Measurements from ENCODE around the gene DMD. TPM values are rescaled to one million over a fixed set of nuclear protein-coding genes. Genes with fewer than 3 reads are reported as not detected.

Gene DMD
- total RNA-seq, 1 experiment from 2014 or later, result 19.3 TPM

DNA sequence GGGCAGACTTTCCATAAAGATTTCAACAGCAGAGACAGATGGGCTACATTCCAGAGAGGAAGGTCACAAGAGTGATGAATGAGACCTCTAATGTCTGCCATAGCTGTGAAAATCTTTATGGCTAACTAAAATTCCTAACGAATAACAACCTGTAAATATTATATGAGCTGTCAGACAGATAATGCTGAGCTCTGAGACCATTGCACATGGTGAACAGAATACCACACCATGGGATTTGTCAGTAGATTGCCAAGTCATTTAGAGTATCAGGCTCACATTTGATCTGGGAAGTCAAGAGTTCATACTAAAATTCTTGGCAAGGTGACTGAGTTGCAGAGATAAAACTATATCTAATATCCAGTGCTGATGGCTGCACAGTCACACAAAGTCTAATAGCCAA is 1880.3 kb downstream of the DMD start:
- Mint-ChIP-seq H3K4me1 (ENCODE audit: insufficient read depth, unreplicated experiment) (peaks cover 7% of the 10 kb centered on the region), H3K27me3 (ENCODE audit: insufficient read depth, unreplicated experiment) (peaks cover 46% of the 10 kb centered on the region), H3K27ac (ENCODE audit: low read depth, unreplicated experiment) (no peak overlapping the region), H3K4me3 (ENCODE audit: unreplicated experiment) (no peak overlapping the region), H3K36me3 (ENCODE audit: insufficient read depth, unreplicated experiment) (no peaks in the 10 kb centered on the region), H3K9me3 (ENCODE audit: unreplicated experiment) (no peaks in the 10 kb centered on the region)
- ChIA-PET CTCF (interaction anchor here (1.2 kb wide), 1 partner anchor 117 kb away, joined by 5 read pairs; no protein-coding TSS in a partner anchor), POLR2A (interaction anchor here (0.5 kb wide), 1 partner anchor 53 kb away, joined by 3 read pairs; no protein-coding TSS in a partner anchor)
- DNase-seq (ENCODE audit: unreplicated experiment), result no peak
- BruUV-seq (replicated peaks), result no TSS peak
- TF ChIP-seq, protein P1, sequence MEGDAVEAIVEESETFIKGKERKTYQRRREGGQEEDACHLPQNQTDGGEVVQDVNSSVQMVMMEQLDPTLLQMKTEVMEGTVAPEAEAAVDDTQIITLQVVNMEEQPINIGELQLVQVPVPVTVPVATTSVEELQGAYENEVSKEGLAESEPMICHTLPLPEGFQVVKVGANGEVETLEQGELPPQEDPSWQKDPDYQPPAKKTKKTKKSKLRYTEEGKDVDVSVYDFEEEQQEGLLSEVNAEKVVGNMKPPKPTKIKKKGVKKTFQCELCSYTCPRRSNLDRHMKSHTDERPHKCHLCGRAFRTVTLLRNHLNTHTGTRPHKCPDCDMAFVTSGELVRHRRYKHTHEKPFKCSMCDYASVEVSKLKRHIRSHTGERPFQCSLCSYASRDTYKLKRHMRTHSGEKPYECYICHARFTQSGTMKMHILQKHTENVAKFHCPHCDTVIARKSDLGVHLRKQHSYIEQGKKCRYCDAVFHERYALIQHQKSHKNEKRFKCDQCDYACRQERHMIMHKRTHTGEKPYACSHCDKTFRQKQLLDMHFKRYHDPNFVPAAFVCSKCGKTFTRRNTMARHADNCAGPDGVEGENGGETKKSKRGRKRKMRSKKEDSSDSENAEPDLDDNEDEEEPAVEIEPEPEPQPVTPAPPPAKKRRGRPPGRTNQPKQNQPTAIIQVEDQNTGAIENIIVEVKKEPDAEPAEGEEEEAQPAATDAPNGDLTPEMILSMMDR (IDR thresholded peaks at IDR 0.05; ENCODE audit: unreplicated experiment), result no peak
- intact Hi-C loops (cut with micrococcal nuclease), result no loop called here

DNA sequence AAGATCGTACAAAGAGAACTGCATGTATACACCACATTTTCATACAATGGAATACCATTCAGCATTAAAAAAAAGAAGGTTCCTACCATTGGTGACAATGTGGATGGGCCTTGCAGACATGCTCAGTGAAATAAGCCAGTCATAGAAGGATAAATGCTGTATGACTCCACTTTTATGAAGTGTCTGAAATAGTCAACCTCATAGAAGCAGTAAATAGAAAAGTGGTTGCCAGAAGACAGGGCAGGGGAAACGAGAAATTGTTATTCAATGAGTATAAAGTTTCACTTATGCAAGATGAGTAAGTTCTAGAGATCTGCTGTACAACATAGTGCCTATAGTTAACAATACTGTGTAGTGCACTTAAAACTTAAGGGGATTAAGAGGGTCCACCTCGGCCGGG is 1882.1 kb downstream of the DMD start:
- no peaks in the 10 kb centered on the region for H3K9me3 Mint-ChIP-seq (ENCODE audit: unreplicated experiment)
- ChIA-PET CTCF (interaction anchor here (1.0 kb wide), 1 partner anchor 402 kb away, joined by 3 read pairs; no protein-coding TSS in a partner anchor), POLR2A (no interaction called here)
- no peak overlapping the region for H3K4me3 Mint-ChIP-seq (ENCODE audit: unreplicated experiment)
- intact Hi-C loops (cut with micrococcal nuclease), result no loop called here
- H3K4me1 Mint-ChIP-seq (ENCODE audit: insufficient read depth, unreplicated experiment), result peaks cover 7% of the 10 kb centered on the region
- H3K27me3 Mint-ChIP-seq (ENCODE audit: insufficient read depth, unreplicated experiment), result peaks cover 49% of the 10 kb centered on the region
- no TSS peak for BruUV-seq (replicated peaks)
- H3K36me3 Mint-ChIP-seq (ENCODE audit: insufficient read depth, unreplicated experiment), result no peaks in the 10 kb centered on the region
- TF ChIP-seq, protein P1 (IDR thresholded peaks at IDR 0.05; ENCODE audit: unreplicated experiment), result no peak
- DNase-seq (ENCODE audit: unreplicated experiment), result no peak
- no peak overlapping the region for H3K27ac Mint-ChIP-seq (ENCODE audit: low read depth, unreplicated experiment)

DNA sequence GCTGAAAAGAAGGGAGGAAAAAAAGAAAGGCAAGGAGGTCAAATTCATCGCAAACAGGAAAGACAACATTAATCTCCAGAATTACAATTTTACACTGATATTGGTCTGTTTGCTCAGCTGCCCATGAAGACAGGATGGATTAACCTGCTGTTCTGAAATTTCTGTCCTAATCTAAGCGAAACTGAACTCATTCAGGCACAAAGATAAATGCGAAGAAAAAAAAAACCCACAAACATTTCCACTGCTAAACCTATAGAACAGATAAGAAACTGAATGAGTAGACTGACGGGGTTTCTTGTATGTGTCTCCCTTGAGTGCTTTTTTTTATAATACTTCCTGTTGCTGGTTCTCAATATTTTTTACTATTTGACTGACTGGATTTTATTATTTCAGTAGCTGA is 1887.7 kb downstream of the DMD start:
- no peak overlapping the region for H3K4me3 Mint-ChIP-seq (ENCODE audit: unreplicated experiment)
- ChIA-PET POLR2A (interaction anchor here (0.7 kb wide), 1 partner anchor 10 kb away, joined by 3 read pairs; no protein-coding TSS in a partner anchor), CTCF (interaction anchor here (0.6 kb wide), 1 partner anchor 730 kb away, joined by 4 read pairs; no protein-coding TSS in a partner anchor)
- H3K36me3 Mint-ChIP-seq (ENCODE audit: insufficient read depth, unreplicated experiment), result no peaks in the 10 kb centered on the region
- TF ChIP-seq, protein P1 (IDR thresholded peaks at IDR 0.05; ENCODE audit: unreplicated experiment), result no peak
- H3K27ac Mint-ChIP-seq (ENCODE audit: low read depth, unreplicated experiment), result no peak overlapping the region
- no TSS peak for BruUV-seq (replicated peaks)
- H3K4me1 Mint-ChIP-seq (ENCODE audit: insufficient read depth, unreplicated experiment), result no peaks in the 10 kb centered on the region
- H3K27me3 Mint-ChIP-seq (ENCODE audit: insufficient read depth, unreplicated experiment), result peaks cover 56% of the 10 kb centered on the region
- no peak for DNase-seq (ENCODE audit: unreplicated experiment)
- intact Hi-C loops (cut with micrococcal nuclease), result no loop called here
- no peaks in the 10 kb centered on the region for H3K9me3 Mint-ChIP-seq (ENCODE audit: unreplicated experiment)

DNA sequence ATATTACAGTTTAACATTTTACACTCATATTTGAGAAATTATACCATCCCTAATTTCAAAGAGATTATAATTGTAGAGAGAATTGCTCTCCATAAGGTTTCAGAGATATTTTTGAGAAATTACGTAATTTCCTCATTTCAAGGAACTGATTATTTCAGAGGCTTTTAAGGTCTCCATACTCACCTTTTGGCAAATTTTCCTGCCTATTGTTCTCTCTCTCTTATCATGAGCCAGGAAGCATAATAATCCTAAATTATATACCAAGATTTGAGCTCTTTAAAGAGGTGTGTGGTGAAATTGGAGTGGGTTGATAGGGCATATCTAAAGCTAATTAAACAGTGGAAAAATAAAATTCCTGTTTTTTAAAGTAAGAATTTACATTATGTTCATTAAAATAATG is 1890.6 kb downstream of the DMD start:
- Mint-ChIP-seq H3K4me3 (ENCODE audit: unreplicated experiment) (no peak overlapping the region), H3K9me3 (ENCODE audit: unreplicated experiment) (no peaks in the 10 kb centered on the region), H3K27ac (ENCODE audit: low read depth, unreplicated experiment) (no peak overlapping the region), H3K36me3 (ENCODE audit: insufficient read depth, unreplicated experiment) (no peaks in the 10 kb centered on the region), H3K27me3 (ENCODE audit: insufficient read depth, unreplicated experiment) (peaks cover 63% of the 10 kb centered on the region), H3K4me1 (ENCODE audit: insufficient read depth, unreplicated experiment) (no peaks in the 10 kb centered on the region)
- no peak for DNase-seq (ENCODE audit: unreplicated experiment)
- ChIA-PET CTCF (interaction anchor here (0.6 to 0.9 kb wide), 2 partner anchors 159 to 282 kb away, joined by 3 to 4 read pairs; no protein-coding TSS in a partner anchor), POLR2A (no interaction called here)
- no TSS peak for BruUV-seq (replicated peaks)
- TF ChIP-seq, protein P1 (IDR thresholded peaks at IDR 0.05; ENCODE audit: unreplicated experiment), result no peak
- intact Hi-C loops (cut with micrococcal nuclease), result no loop called here

All from MCF 10A (cell line).